ENCODE data around the gene PTPRD. TPM values are rescaled to one million over a fixed set of nuclear protein-coding genes. Genes with fewer than 3 reads are reported as not detected.

Gene PTPRD
- total and polyA plus RNA-seq, 2 of the 4 experiments (the other 2 are of a cell fraction) = 0.07 to 0.18 TPM

- Histone ChIP-seq H3K27ac (ENCODE audit: insufficient read depth, low read length) (no peak overlapping the region), H3K4ac (ENCODE audit: low read depth, low read length) (no peak overlapping the region), H3K4me2 (ENCODE audit: low read depth, low read length) (no peak overlapping the region), H2BK120ac (ENCODE audit: low read depth, low read length) (no peak overlapping the region), H4K8ac (ENCODE audit: low read depth in 2 of 2, low read length in 2 of 2) (no peak overlapping the region), H2BK20ac (ENCODE audit: low read depth, low read length) (no peak overlapping the region), H3K23ac (ENCODE audit: low read depth, low read length) (no peak overlapping the region), H3K9me1 (ENCODE audit: insufficient read depth, low read length) (no peaks in the 10 kb centered on the region), H2AK5ac (ENCODE audit: low read depth, low read length) (no peak overlapping the region), H2BK5ac (ENCODE audit: low read depth, low read length, poor library complexity, severe bottlenecking) (no peak overlapping the region), H3K9me3 (ENCODE audit: control insufficient read depth, insufficient read depth, low read length) (no peaks in the 10 kb centered on the region; the same call in 1 of the 2 replicates), H3K18ac (ENCODE audit: low read depth, low read length) (no peak overlapping the region), H3K56ac (ENCODE audit: extremely low read depth, insufficient read depth, low read length) (no peak overlapping the region), H2AFZ (replicated peaks; ENCODE audit: low read length, poor library complexity) (no peak overlapping the region), H4K5ac (ENCODE audit: low read depth, low read length) (no peak overlapping the region), H3K27me3 (ENCODE audit: control insufficient read depth, insufficient read depth, low read length) (no peaks in the 10 kb centered on the region), H3K14ac (replicated peaks; ENCODE audit: low read depth, low read length) (no peak overlapping the region), H4K91ac (ENCODE audit: insufficient read depth, low read depth, low read length) (no peak overlapping the region), H2AK9ac (replicated peaks; ENCODE audit: low read depth, low read length, poor library complexity) (no peak overlapping the region), H3K4me3 (ENCODE audit: insufficient read depth, low read depth, low read length) (no peak overlapping the region), H3K36me3 (ENCODE audit: control insufficient read depth, insufficient read depth, low read length) (no peaks in the 10 kb centered on the region), H4K20me1 (ENCODE audit: insufficient read depth, low read length) (no peaks in the 10 kb centered on the region), H3K79me1 (ENCODE audit: low read depth in 1 of 2, low read length in 2 of 2) (no peaks in the 10 kb centered on the region), H2BK15ac (ENCODE audit: low read depth, low read length) (no peak overlapping the region), H3K9ac (ENCODE audit: low read depth, low read length) (no peak overlapping the region), H3K4me1 (ENCODE audit: control insufficient read depth, insufficient read depth, low read length) (no peaks in the 10 kb centered on the region)
- ChIA-PET POLR2A (ENCODE audit: unreplicated experiment) (no interaction called here), CTCF (no interaction called here)
- in situ Hi-C loops (cut with MboI; ENCODE audit: low sequenced_read_pairs) (no loop called here), intact Hi-C loops (cut with micrococcal nuclease) (no loop called here), dilution Hi-C loops (cut with HindIII; ENCODE audit: low sequenced_read_pairs, unreplicated experiment) (no loop called here)
- no TSS peak for BruUV-seq (replicated peaks)
- ATAC-seq (ENCODE audit: low read depth) = no peak
- no peak for DNase-seq
- TF ChIP-seq CHD1 (IDR thresholded peaks at IDR 0.05; ENCODE audit: low read depth, low read length) (no peak), NFE2L2 (IDR thresholded peaks at IDR 0.05; ENCODE audit: low read depth, low read length) (no peak), BHLHE40 (IDR thresholded peaks at IDR 0.05; ENCODE audit: low read depth, low read length) (no peak), MAZ (IDR thresholded peaks at IDR 0.05; ENCODE audit: borderline replicate concordance, low read depth, low read length) (no peak), CEBPB (IDR thresholded peaks at IDR 0.05; ENCODE audit: low read depth, low read length) (no peak), RCOR1 (IDR thresholded peaks at IDR 0.05; ENCODE audit: insufficient replicate concordance, low read length) (no peak), MAFK (IDR thresholded peaks at IDR 0.05; ENCODE audit: low read depth, low read length) (no peak), RAD21 (IDR thresholded peaks at IDR 0.05; ENCODE audit: low read length) (no peak), FOS (IDR thresholded peaks at IDR 0.05; ENCODE audit: low read depth, low read length) (no peak), USF2 (IDR thresholded peaks at IDR 0.05; ENCODE audit: low read depth, low read length) (no peak), POLR2A (IDR thresholded peaks at IDR 0.05; ENCODE audit: low read depth, low read length) (no peak), RFX5 (IDR thresholded peaks at IDR 0.05; ENCODE audit: low read depth, low read length) (no peak)
- TF ChIP-seq, protein P1, sequence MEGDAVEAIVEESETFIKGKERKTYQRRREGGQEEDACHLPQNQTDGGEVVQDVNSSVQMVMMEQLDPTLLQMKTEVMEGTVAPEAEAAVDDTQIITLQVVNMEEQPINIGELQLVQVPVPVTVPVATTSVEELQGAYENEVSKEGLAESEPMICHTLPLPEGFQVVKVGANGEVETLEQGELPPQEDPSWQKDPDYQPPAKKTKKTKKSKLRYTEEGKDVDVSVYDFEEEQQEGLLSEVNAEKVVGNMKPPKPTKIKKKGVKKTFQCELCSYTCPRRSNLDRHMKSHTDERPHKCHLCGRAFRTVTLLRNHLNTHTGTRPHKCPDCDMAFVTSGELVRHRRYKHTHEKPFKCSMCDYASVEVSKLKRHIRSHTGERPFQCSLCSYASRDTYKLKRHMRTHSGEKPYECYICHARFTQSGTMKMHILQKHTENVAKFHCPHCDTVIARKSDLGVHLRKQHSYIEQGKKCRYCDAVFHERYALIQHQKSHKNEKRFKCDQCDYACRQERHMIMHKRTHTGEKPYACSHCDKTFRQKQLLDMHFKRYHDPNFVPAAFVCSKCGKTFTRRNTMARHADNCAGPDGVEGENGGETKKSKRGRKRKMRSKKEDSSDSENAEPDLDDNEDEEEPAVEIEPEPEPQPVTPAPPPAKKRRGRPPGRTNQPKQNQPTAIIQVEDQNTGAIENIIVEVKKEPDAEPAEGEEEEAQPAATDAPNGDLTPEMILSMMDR (conservative IDR thresholded peaks at IDR 0.05; ENCODE audit: low read depth, low read length) = no peak
- TF ChIP-seq, protein P2, sequence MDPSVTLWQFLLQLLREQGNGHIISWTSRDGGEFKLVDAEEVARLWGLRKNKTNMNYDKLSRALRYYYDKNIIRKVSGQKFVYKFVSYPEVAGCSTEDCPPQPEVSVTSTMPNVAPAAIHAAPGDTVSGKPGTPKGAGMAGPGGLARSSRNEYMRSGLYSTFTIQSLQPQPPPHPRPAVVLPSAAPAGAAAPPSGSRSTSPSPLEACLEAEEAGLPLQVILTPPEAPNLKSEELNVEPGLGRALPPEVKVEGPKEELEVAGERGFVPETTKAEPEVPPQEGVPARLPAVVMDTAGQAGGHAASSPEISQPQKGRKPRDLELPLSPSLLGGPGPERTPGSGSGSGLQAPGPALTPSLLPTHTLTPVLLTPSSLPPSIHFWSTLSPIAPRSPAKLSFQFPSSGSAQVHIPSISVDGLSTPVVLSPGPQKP (IDR thresholded peaks at IDR 0.05; ENCODE audit: borderline replicate concordance, low read depth, low read length) = no peak
- no CpG with 5 or more reads among the region's 4 CpGs for WGBS, 2 experiments (ENCODE audit: extremely low coverage in 2 of 2, insufficient read length in 1 of 2)
These were observed 2217.8 kb downstream of the PTPRD start for GRCh38 chr9:8395022-8395421.
